Spleen (tissue), 3 donors: ENCODE data around the gene C1QL1.

Experiments
- POLR2A ChIP-seq, 3 donors: fragments of 450-650 bp; IDR thresholded peaks; one replicate each; pipeline ENCODE4 v1.5.1; 2017; ENCODE audit warnings: antibody characterized with exemption in 3 of 3, mild to moderate bottlenecking in 1 of 3
- POLR2AphosphoS5 ChIP-seq, 3 donors: sonication (generic); formaldehyde crosslinking; IDR thresholded peaks; one replicate each; pipeline ENCODE4 v1.5.1; 2017; ENCODE audit warnings: antibody characterized with exemption in 3 of 3

DNA sequence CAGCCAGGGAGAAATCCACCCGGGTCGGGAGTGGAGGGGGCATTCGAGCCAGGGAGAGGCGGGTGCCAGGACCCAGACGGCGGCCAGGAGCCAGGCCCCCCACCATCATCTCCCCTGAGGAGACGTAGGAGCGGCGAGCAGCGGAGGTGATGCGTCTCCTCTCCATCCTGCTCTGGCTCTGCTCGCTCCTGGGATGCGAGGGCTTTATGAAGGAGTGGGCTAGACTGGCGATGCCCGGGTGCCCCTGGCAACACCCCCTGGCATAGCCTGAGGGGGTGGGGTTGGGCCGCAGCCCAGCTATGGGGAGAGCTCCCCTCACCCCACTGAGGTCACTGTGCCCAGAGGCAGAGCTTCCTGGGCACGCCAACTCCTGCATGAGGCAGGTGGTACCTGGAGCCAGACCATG is 52.8 kb downstream of the C1QL1 start, which contains the start of gene GFAP:
- no peak for TF ChIP-seq POLR2A (IDR thresholded peaks at IDR 0.05)
- no peak for TF ChIP-seq POLR2AphosphoS5 (IDR thresholded peaks at IDR 0.05)
